Stimulated activated naive CD4-positive, alpha-beta T cell treated with Interleukin-2 at 50 U/mL for 16 hours (primary cell): ENCODE results near the gene TAPT1.

ENCODE experiments used
- DNase-seq: peaks from one replicate; lab custom pipeline; 2025; lab: John Stamatoyannopoulos, UW

TAPT1 gene

GRCh38 chr4:16131293-16131692, 95.0 kb downstream of the TAPT1 start:
- no peak for DNase-seq

GRCh38 chr4:16129336-16129735, 96.9 kb downstream of the TAPT1 start:
- DNase-seq = no peak

- no peak for DNase-seq
Observed at GRCh38 chr4:16126714-16127113, 99.6 kb downstream of the TAPT1 start.

- no peak for DNase-seq
Observed at GRCh38 chr4:16125571-16126445, 100.5 kb downstream of the TAPT1 start.

- DNase-seq = no peak
Observed at GRCh38 chr4:16124232-16124631, 102.0 kb downstream of the TAPT1 start.

- no peak for DNase-seq
Observed at GRCh38 chr4:16123356-16124084, 102.8 kb downstream of the TAPT1 start.

- no peak for DNase-seq
Observed at GRCh38 chr4:16122784-16123183, 103.5 kb downstream of the TAPT1 start.

GRCh38 chr4:16122308-16122711, 104.0 kb downstream of the TAPT1 start:
- no peak for DNase-seq

- no peak for DNase-seq
Observed at GRCh38 chr4:16120720-16121119, 105.6 kb downstream of the TAPT1 start.

- no peak for DNase-seq
Observed at GRCh38 chr4:16119981-16120380, 106.3 kb downstream of the TAPT1 start.

- DNase-seq = no peak
Observed at GRCh38 chr4:16118090-16118489, 108.2 kb downstream of the TAPT1 start.

- no peak for DNase-seq
Observed at GRCh38 chr4:16117164-16117563, 109.1 kb downstream of the TAPT1 start.

- no peak for DNase-seq
Observed at GRCh38 chr4:16116493-16116990, 109.7 kb downstream of the TAPT1 start.

GRCh38 chr4:16116019-16116418, 110.3 kb downstream of the TAPT1 start:
- DNase-seq = no peak

- no peak for DNase-seq
Observed at GRCh38 chr4:16114546-16114945, 111.7 kb downstream of the TAPT1 start.

GRCh38 chr4:16113741-16114140, 112.5 kb downstream of the TAPT1 start:
- no peak for DNase-seq

GRCh38 chr4:16111533-16111932, 114.7 kb downstream of the TAPT1 start:
- no peak for DNase-seq

GRCh38 chr4:16110661-16111290, 115.5 kb downstream of the TAPT1 start:
- DNase-seq = no peak
